GM12878 (cell line): ENCODE data around the gene PANK1. TPM values are rescaled to one million over a fixed set of nuclear protein-coding genes. Genes with fewer than 3 reads are reported as not detected.

Source experiments
- ATAC-seq: fragments of 200-7000 bp; cut with Tn5 transposase; 3 replicates; pipeline ENCODE4 v1.9.1; 2020; ENCODE audit warnings: mild to moderate bottlenecking, moderate library complexity
- BruUV-seq: library from RNA; stranded (reverse); fragments of 400-500 nt; replicated peaks from 2 replicates; lab custom pipeline; 2021; lab: Mats Ljungman, UMichigan
- CTCF ChIA-PET: fragments of 300-600 bp; sonication (Branson Sonifier 250); formaldehyde crosslinking; extraction: SDS; loops from one replicate; lab custom pipeline; 2021; ENCODE audit warnings: inconsistent platforms; lab: Yijun Ruan, JAX
- POLR2A ChIA-PET: fragments of 350-600 bp; formaldehyde crosslinking; extraction: SDS; loops from one replicate; lab custom pipeline; 2021; ENCODE audit warnings: inconsistent platforms; lab: Charles Lee
- RAD21 ChIA-PET: fragments of 300-600 bp; sonication (Branson Sonifier 250); formaldehyde crosslinking; loops from one replicate; lab custom pipeline; 2023; ENCODE audit warnings: antibody characterized with exemption; ENCODE audit not compliant: unreplicated experiment; lab: Charles Lee
- SMC1A ChIA-PET: fragments of 300-600 bp; sonication (Branson Sonifier 250); formaldehyde crosslinking; loops from one replicate; lab custom pipeline; 2023; ENCODE audit not compliant: unreplicated experiment, uncharacterized antibody; lab: Charles Lee
- DNase-seq: peaks from one replicate; pipeline ENCODE4 v3.0.0-alpha.2; 2011; ENCODE audit warnings: low read depth, low spot score
- FAIRE-seq: peaks from 3 replicates; lab custom pipeline; 2011; peaks lifted over from hg19 to GRCh38; lab: Jason Lieb, UNC
- H2AFZ ChIP-seq: 2 replicates; pipeline ENCODE4 v1.6.0; 2011; ENCODE audit warnings: low read depth, low read length, control low read depth; ENCODE audit not compliant: control insufficient read depth
- H3K27ac ChIP-seq: 2 replicates; pipeline ENCODE4 v1.5.1; 2011; ENCODE audit warnings: control low read depth; ENCODE audit not compliant: control insufficient read depth, insufficient read depth
- H3K27me3 ChIP-seq, 2 experiments: replicated peaks in 1 of 2; 2 replicates each; pipeline versions ENCODE4 v1.6.0 to v1.6.1; 2011; ENCODE audit warnings: low read length in 1 of 2; ENCODE audit not compliant: control insufficient read depth in 2 of 2, insufficient read depth in 2 of 2
- H3K36me3 ChIP-seq, 2 experiments: 2 replicates each; pipeline ENCODE4 v1.5.1; 2011; ENCODE audit warnings: low read length in 1 of 2; ENCODE audit not compliant: control insufficient read depth in 2 of 2, insufficient read depth in 2 of 2
- H3K4me1 ChIP-seq: 2 replicates; pipeline ENCODE4 v1.6.1; 2011; ENCODE audit warnings: mild to moderate bottlenecking, low read length, moderate library complexity, mixed read lengths; ENCODE audit not compliant: control insufficient read depth, insufficient read depth
- H3K4me2 ChIP-seq: 2 replicates; pipeline ENCODE4 v1.6.0; 2011; ENCODE audit warnings: control low read depth; ENCODE audit not compliant: control insufficient read depth, insufficient read depth
- H3K4me3 ChIP-seq: fragments of 200-600 bp; sonication (generic); 2 replicates; pipeline ENCODE4 v1.5.1; 2016
- H3K79me2 ChIP-seq: 2 replicates; pipeline ENCODE4 v1.6.0; 2011; ENCODE audit warnings: low read length; ENCODE audit not compliant: control insufficient read depth, insufficient read depth
- H3K9ac ChIP-seq: 2 replicates; pipeline ENCODE4 v1.8.0; 2011; ENCODE audit warnings: low read length, control low read depth, mixed read lengths; ENCODE audit not compliant: control insufficient read depth, insufficient read depth
- H3K9me3 ChIP-seq: replicated peaks from 3 replicates; pipeline ENCODE4 v1.5.1; 2011; ENCODE audit warnings: mild to moderate bottlenecking, low read length; ENCODE audit not compliant: control insufficient read depth, insufficient read depth
- H4K20me1 ChIP-seq: 2 replicates; pipeline ENCODE4 v1.6.0; 2011; ENCODE audit not compliant: control insufficient read depth, insufficient read depth
- ASH2L ChIP-seq: fragments of 300-600, 200-600 bp; sonication (generic); IDR thresholded peaks from 2 replicates; pipeline ENCODE4 v1.6.1; 2017; ENCODE audit warnings: low read depth, mild to moderate bottlenecking, borderline replicate concordance
- ATF7 ChIP-seq: fragments of 450-650 bp; IDR thresholded peaks from 2 replicates; pipeline ENCODE4 v1.6.1; 2016; ENCODE audit warnings: low read depth, mild to moderate bottlenecking
- CHD2 ChIP-seq: IDR thresholded peaks from 2 replicates; pipeline ENCODE4 v1.6.1; 2011; ENCODE audit warnings: low read depth, low read length, improper control_type of control experiment, borderline replicate concordance
- GABPA ChIP-seq: IDR thresholded peaks from 2 replicates; pipeline ENCODE4 v1.6.1; 2014; ENCODE audit warnings: antibody characterized with exemption, low read depth, mild to moderate bottlenecking, inconsistent platforms
- HDAC6 ChIP-seq: fragments of 200-600 bp; sonication (generic); IDR thresholded peaks from one replicate; pipeline ENCODE4 v1.8.0; 2017; ENCODE audit warnings: antibody characterized with exemption; ENCODE audit not compliant: unreplicated experiment
- IRF5 ChIP-seq: fragments of 450-650 bp; IDR thresholded peaks from 2 replicates; pipeline ENCODE4 v1.6.1; 2017; ENCODE audit warnings: borderline replicate concordance
- MXI1 ChIP-seq: fragments of 150-350 bp; IDR thresholded peaks from 2 replicates; pipeline ENCODE4 v1.6.1; 2011; ENCODE audit warnings: low read depth, mild to moderate bottlenecking, inconsistent platforms, low read length, improper control_type of control experiment
- PAX5 ChIP-seq: IDR thresholded peaks from 2 replicates; pipeline ENCODE4 v1.6.1; 2011; ENCODE audit warnings: low read depth, low read length, borderline replicate concordance
- PBX3 ChIP-seq: IDR thresholded peaks from 2 replicates; pipeline ENCODE4 v1.6.1; 2011; ENCODE audit warnings: mild to moderate bottlenecking, low read depth, low read length, moderate library complexity; ENCODE audit not compliant: insufficient replicate concordance
- PKNOX1 ChIP-seq: fragments of 450-650 bp; IDR thresholded peaks from 2 replicates; pipeline ENCODE4 v1.6.1; 2016; ENCODE audit warnings: mild to moderate bottlenecking
- POLR2A ChIP-seq: IDR thresholded peaks from 2 replicates; pipeline ENCODE4 v1.6.1; 2011; ENCODE audit warnings: low read depth, mild to moderate bottlenecking, low read length
- RCOR1 ChIP-seq: conservative IDR thresholded peaks from 2 replicates; pipeline ENCODE4 v1.6.1; 2012; ENCODE audit warnings: low read depth, low read length, improper control_type of control experiment
- RELB ChIP-seq: fragments of 450-650 bp; IDR thresholded peaks from 2 replicates; pipeline ENCODE4 v1.6.1; 2017; ENCODE audit warnings: low read depth, mild to moderate bottlenecking, moderate library complexity
- RUNX3 ChIP-seq: IDR thresholded peaks from 2 replicates; pipeline ENCODE4 v1.6.1; 2012; ENCODE audit warnings: low read length, inconsistent platforms
- ZBED1 ChIP-seq: IDR thresholded peaks from 2 replicates; pipeline ENCODE4 v1.6.1; 2016; ENCODE audit warnings: borderline replicate concordance
- WGBS: methylation state at CpG from one replicate; pipeline ENCODE4 v1.1.6; 2016; ENCODE audit warnings: low lambda C conversion rate; ENCODE audit not compliant: insufficient replicate concordance, insufficient coverage; ENCODE audit errors: missing lambda C conversion rate; 5-methylcytosine and 5-hydroxymethylcytosine counted together
- in situ Hi-C: fragments of 300-500 bp; cut with MboI; formaldehyde crosslinking; loops from 9 replicates; pipeline ENCODE4 v1.14.3; 2018; ENCODE audit warnings: mixed read lengths
- intact Hi-C: fragments of 100-400 bp; cut with micrococcal nuclease; formaldehyde crosslinking; loops from one replicate; pipeline ENCODE4 v1.14.2; 2022; ENCODE audit not compliant: unreplicated experiment
- polyA plus RNA-seq, 11 experiments: library from polyadenylated mRNA; depleted of rRNA in 4 of 11; unstranded in 6 of 11; stranded (reverse) in 5 of 11; fragments of >200 nt; fragmentation: Nextera tagmentation in 4 of 11; fragmentation: Illumina TruSeq in 1 of 11; extraction: Ambion mirVana in 4 of 11; extraction: Trizol in 1 of 11; gene quantifications; 1 replicate in 1 of 11; 2 replicates in 10 of 11; pipeline versions ENCODE4 v1.2.1 to v1.2.3, GENCODE V29; 2011 to 2016; ENCODE audit warnings: inconsistent platforms in 2 of 11, missing spikeins in 2 of 11, low read depth in 1 of 11
- total RNA-seq, 4 experiments: library from RNA; depleted of rRNA in 3 of 4; stranded (reverse); fragments of >200 nt in 3 of 4; fragmentation: Illumina TruSeq in 1 of 4; extraction: Trizol in 1 of 4; gene quantifications; 2 replicates each; pipeline versions ENCODE4 v1.2.1 to v1.2.3, GENCODE V29; 2013 to 2021
- TF ChIP-seq, protein P1 (sequence below): IDR thresholded peaks from 2 replicates; pipeline ENCODE4 v1.6.1; 2011; ENCODE audit warnings: low read depth, mild to moderate bottlenecking, low read length, moderate library complexity, borderline replicate concordance; ENCODE audit errors: extremely low read depth
- TF ChIP-seq, protein P2 (sequence below): fragments of 450-650 bp; conservative IDR thresholded peaks from 2 replicates; pipeline ENCODE4 v1.6.1; 2017; ENCODE audit warnings: mild to moderate bottlenecking, moderate library complexity

The PANK1 gene
- total and polyA plus RNA-seq, 10 of the 15 experiments (the other 5 are each of a cell fraction or from before 2014, with no cell fraction given), result 1.9 to 10.6 (median 5.8) TPM

- RAD21 ChIA-PET, result no interaction called here
- FAIRE-seq (no peak), DNase-seq (no peak), ATAC-seq (no peak)
- in situ Hi-C loops (no loop called here), intact Hi-C loops (no loop called here)
- Histone ChIP-seq H4K20me1 (no peaks in the 10 kb centered on the region), H3K4me2 (no peak overlapping the region), H2AFZ (no peak overlapping the region), H3K79me2 (no peaks in the 10 kb centered on the region), H3K36me3 (no peaks in the 10 kb centered on the region; a peak in 1 of 4 replicates), H3K9ac (no peak overlapping the region), H3K27me3 (no peaks in the 10 kb centered on the region), H3K27ac (no peak overlapping the region), H3K4me3 (no peak overlapping the region), H3K9me3 (no peaks in the 10 kb centered on the region), H3K4me1 (no peaks in the 10 kb centered on the region)
- WGBS, result 96% methylated on average over 1 of the region's 1 CpG
- SMC1A ChIA-PET, result interaction anchor here (0.9 to 1.6 kb wide), 6 partner anchors 8 to 23 kb away, joined by 3 to 6 read pairs (median 3); no protein-coding TSS in a partner anchor
- POLR2A ChIA-PET, result interaction anchor here (0.7 kb wide), 1 partner anchor 9 kb away, joined by 3 read pairs; no protein-coding TSS in a partner anchor
- BruUV-seq, result no TSS peak
- TF ChIP-seq ASH2L (no peak), ZBED1 (no peak), ATF7 (no peak), PKNOX1 (no peak), CHD2 (no peak), IRF5 (no peak), MXI1 (no peak), POLR2A (no peak), PAX5 (no peak), GABPA (no peak), RELB (no peak), HDAC6 (no peak), RUNX3 (no peak), RCOR1 (no peak), PBX3 (no peak)
- TF ChIP-seq, protein P1, sequence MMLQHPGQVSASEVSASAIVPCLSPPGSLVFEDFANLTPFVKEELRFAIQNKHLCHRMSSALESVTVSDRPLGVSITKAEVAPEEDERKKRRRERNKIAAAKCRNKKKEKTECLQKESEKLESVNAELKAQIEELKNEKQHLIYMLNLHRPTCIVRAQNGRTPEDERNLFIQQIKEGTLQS, result no peak
- TF ChIP-seq, protein P2, sequence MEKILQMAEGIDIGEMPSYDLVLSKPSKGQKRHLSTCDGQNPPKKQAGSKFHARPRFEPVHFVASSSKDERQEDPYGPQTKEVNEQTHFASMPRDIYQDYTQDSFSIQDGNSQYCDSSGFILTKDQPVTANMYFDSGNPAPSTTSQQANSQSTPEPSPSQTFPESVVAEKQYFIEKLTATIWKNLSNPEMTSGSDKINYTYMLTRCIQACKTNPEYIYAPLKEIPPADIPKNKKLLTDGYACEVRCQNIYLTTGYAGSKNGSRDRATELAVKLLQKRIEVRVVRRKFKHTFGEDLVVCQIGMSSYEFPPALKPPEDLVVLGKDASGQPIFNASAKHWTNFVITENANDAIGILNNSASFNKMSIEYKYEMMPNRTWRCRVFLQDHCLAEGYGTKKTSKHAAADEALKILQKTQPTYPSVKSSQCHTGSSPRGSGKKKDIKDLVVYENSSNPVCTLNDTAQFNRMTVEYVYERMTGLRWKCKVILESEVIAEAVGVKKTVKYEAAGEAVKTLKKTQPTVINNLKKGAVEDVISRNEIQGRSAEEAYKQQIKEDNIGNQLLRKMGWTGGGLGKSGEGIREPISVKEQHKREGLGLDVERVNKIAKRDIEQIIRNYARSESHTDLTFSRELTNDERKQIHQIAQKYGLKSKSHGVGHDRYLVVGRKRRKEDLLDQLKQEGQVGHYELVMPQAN, result no peak
- CTCF ChIA-PET, result interaction anchor here (0.6 to 2.0 kb wide), 3 partner anchors 9 to 1337 kb away, joined by 4 to 5 read pairs (median 4); no protein-coding TSS in a partner anchor
Measured at GRCh38 chr10:89582022-89582421, 63.0 kb downstream of the PANK1 start.
